ENCODE data around the gene RANBP1.

RANBP1 gene

GRCh38 chr22:20118300-20119020, 2.6 kb downstream of the RANBP1 start:
- DNase-seq (ENCODE audit: low read depth) = no peak
- no peak for TF ChIP-seq CTCF (IDR thresholded peaks at IDR 0.05; ENCODE audit: control insufficient read depth, extremely low read depth, insufficient read depth)
- H3K4me3 ChIP-seq (ENCODE audit: low read depth, low read length) = peak overlapping the region; percentile 75

GRCh38 chr22:20121856-20122415, 6.0 kb downstream of the RANBP1 start:
- no peak overlapping the region for H3K4me3 ChIP-seq (ENCODE audit: low read depth, low read length)
- TF ChIP-seq CTCF (IDR thresholded peaks at IDR 0.05; ENCODE audit: control insufficient read depth, extremely low read depth, insufficient read depth) = no peak
- DNase-seq (ENCODE audit: low read depth) = no peak

GRCh38 chr22:20123366-20124082, 7.6 kb downstream of the RANBP1 start:
- no peak overlapping the region for H3K4me3 ChIP-seq (ENCODE audit: low read depth, low read length)
- DNase-seq (ENCODE audit: low read depth) = no peak
- no peak for TF ChIP-seq CTCF (IDR thresholded peaks at IDR 0.05; ENCODE audit: control insufficient read depth, extremely low read depth, insufficient read depth)

GRCh38 chr22:20124083-20124787, 8.3 kb downstream of the RANBP1 start:
- DNase-seq (ENCODE audit: low read depth) = no peak
- no peak for TF ChIP-seq CTCF (IDR thresholded peaks at IDR 0.05; ENCODE audit: control insufficient read depth, extremely low read depth, insufficient read depth)

GRCh38 chr22:20125201-20126174, 9.6 kb downstream of the RANBP1 start:
- DNase-seq (ENCODE audit: low read depth) = no peak
- no peak overlapping the region for H3K4me3 ChIP-seq (ENCODE audit: low read depth, low read length)
- TF ChIP-seq CTCF (IDR thresholded peaks at IDR 0.05; ENCODE audit: control insufficient read depth, extremely low read depth, insufficient read depth) = no peak

More at GRCh38 chr22:20124083-20124787, 8.3 kb downstream of the RANBP1 start:
- no peak overlapping the region for H3K4me3 ChIP-seq (ENCODE audit: low read depth, low read length)
